ENCODE measurements around the gene TMEM190. TPM values are rescaled to one million over a fixed set of nuclear protein-coding genes. Genes with fewer than 3 reads are reported as not detected.

The TMEM190 gene
- total and polyA plus RNA-seq, 2 donors (not counting 1 experiment from before 2014, with no cell fraction given) = not detected

DNA sequence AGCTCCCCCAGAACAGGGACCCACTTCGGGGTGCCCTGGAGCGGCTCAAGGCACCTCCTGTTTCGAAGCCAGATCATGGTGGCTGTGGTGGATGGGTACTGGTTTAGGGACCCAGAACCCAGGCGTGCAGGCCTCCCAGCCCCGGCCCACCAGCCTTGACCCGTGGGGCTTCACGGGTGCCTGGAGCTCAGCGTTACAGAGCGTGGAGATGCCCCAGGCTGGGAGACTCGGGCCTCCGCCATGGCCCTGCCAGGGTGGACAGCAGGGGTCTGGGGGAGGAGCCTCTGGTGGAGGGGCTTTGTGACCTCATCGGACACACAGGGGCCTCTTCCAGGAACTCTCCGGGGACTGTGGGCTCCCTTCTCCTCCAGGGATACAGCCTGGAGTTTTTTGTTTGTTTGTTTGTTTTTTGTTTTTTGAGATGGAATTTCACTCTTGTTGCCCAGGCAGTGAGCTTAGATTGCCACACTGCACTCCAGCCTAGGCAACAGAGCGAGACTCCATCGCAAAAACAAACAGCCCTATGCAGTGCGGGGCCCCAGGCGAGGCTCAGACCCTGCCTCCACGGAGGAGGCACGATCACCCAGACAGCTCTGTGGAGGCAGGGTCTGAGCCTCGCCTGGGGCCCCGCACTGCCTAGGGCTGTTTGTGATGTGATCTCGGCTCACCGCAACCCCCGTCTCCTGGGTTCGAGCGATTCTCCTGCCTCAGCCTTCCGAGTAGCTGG, 13.5 kb upstream of the TMEM190 start, which contains the start of gene GARIN5B:
Gene GARIN5B, minus strand, starts transcription at position 271 of the 727 bp plus-strand sequence. Its CDS starts 194 bp downstream, at position 77.
- TF ChIP-seq, protein P1, sequence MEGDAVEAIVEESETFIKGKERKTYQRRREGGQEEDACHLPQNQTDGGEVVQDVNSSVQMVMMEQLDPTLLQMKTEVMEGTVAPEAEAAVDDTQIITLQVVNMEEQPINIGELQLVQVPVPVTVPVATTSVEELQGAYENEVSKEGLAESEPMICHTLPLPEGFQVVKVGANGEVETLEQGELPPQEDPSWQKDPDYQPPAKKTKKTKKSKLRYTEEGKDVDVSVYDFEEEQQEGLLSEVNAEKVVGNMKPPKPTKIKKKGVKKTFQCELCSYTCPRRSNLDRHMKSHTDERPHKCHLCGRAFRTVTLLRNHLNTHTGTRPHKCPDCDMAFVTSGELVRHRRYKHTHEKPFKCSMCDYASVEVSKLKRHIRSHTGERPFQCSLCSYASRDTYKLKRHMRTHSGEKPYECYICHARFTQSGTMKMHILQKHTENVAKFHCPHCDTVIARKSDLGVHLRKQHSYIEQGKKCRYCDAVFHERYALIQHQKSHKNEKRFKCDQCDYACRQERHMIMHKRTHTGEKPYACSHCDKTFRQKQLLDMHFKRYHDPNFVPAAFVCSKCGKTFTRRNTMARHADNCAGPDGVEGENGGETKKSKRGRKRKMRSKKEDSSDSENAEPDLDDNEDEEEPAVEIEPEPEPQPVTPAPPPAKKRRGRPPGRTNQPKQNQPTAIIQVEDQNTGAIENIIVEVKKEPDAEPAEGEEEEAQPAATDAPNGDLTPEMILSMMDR (IDR thresholded peaks at IDR 0.05) = no peak
- TF ChIP-seq EZH2 (IDR thresholded peaks at IDR 0.05; ENCODE audit: borderline replicate concordance, insufficient read depth, low read depth, low read length, poor library complexity, severe bottlenecking) = no peak
- H3K9me3 Mint-ChIP-seq (ENCODE audit: insufficient read depth) = no peaks in the 10 kb centered on the region
- DNase-seq = no peak
- Histone ChIP-seq H3K36me3 (replicated peaks in 1 of 2; ENCODE audit: control extremely low read depth in 1 of 2, control insufficient read depth in 1 of 2, extremely low read depth in 1 of 2, insufficient read depth in 2 of 2, low read length in 1 of 2) (no peaks in the 10 kb centered on the region), H3K9ac (ENCODE audit: low read length) (no peak within 1 kb of the TSS), H3K27me3 (replicated peaks in 1 of 4; ENCODE audit: control extremely low read depth in 1 of 4, control insufficient read depth in 3 of 4, insufficient read depth in 4 of 4, low read length in 3 of 4) (peaks cover 0 to 14% (median 4%) of the 10 kb centered on the region in 4 experiments), H3K27ac (ENCODE audit: low read length in 2 of 2) (no peak within 1 kb of the TSS), H3K4me3 (ENCODE audit: control extremely low read depth in 1 of 5, extremely low read depth in 1 of 5, insufficient read depth in 1 of 5, low read depth in 2 of 5, low read length in 4 of 5) (no peak within 1 kb of the TSS), H3K79me2 (ENCODE audit: control insufficient read depth, insufficient read depth, low read length) (no peaks in the 10 kb centered on the region), H3K4me1 (ENCODE audit: control insufficient read depth in 2 of 2, insufficient read depth in 2 of 2, low read length in 2 of 2) (no peaks in the 10 kb centered on the region), H4K20me1 (ENCODE audit: control insufficient read depth, insufficient read depth, low read length, poor library complexity, severe bottlenecking) (no peaks in the 10 kb centered on the region), H2AFZ (ENCODE audit: insufficient read depth, low read depth, low read length, poor library complexity, severe bottlenecking) (no peak within 1 kb of the TSS), H3K9me3 (ENCODE audit: control extremely low read depth in 1 of 3, control insufficient read depth in 2 of 3, insufficient read depth in 1 of 3, low read length in 2 of 3) (no peaks in the 10 kb centered on the region), H3K4me2 (replicated peaks; ENCODE audit: low read depth, low read length, poor library complexity, severe bottlenecking) (no peak within 1 kb of the TSS)
- POLR2A ChIA-PET = no interaction called here
- WGBS (ENCODE audit: insufficient coverage) = 93% methylated on average over 23 of the region's 27 CpGs
- H3K27me3 Mint-ChIP-seq = peaks cover 13% of the 10 kb centered on the region
- no peak within 1 kb of the TSS for H3K4me3 Mint-ChIP-seq
- CTCF ChIA-PET = no interaction called here
- H3K4me1 Mint-ChIP-seq = no peaks in the 10 kb centered on the region
- H3K27ac Mint-ChIP-seq = no peak within 1 kb of the TSS
- ATAC-seq (ENCODE audit: low read depth) = no peak
- intact Hi-C loops (cut with micrococcal nuclease) = no loop called here

DNA sequence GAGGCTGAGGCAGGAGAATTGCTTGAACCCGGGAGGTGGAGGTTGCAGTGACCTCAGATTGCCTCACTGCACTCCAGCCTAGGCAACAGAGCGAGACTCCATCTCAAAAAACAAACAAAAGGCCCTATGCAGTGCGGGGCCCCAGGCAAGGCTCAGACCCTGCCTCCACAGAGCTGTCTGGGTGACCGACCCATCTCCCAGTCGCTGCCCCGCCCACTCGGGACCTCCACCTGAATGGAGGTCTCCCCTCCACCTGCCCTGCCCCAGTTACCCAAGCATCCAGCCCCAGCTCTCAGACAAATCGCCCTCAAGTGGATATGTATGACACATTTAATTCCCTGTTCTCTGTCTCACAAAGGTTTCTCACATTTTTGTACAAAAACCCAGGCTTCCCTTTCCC, 11.4 kb upstream of the TMEM190 start:
- no peak overlapping the region for H3K4me2 ChIP-seq (replicated peaks; ENCODE audit: low read depth, low read length, poor library complexity, severe bottlenecking)
- peaks cover 0 to 33% (median 12%) of the 10 kb centered on the region in 4 experiments for H3K27me3 ChIP-seq (replicated peaks in 1 of 4; ENCODE audit: control extremely low read depth in 1 of 4, control insufficient read depth in 3 of 4, insufficient read depth in 4 of 4, low read length in 3 of 4)
- no peaks in the 10 kb centered on the region for H3K9me3 Mint-ChIP-seq (ENCODE audit: insufficient read depth)
- TF ChIP-seq, protein P1 (IDR thresholded peaks at IDR 0.05) = no peak
- no peak for TF ChIP-seq EZH2 (IDR thresholded peaks at IDR 0.05; ENCODE audit: borderline replicate concordance, insufficient read depth, low read depth, low read length, poor library complexity, severe bottlenecking)
- H3K27me3 Mint-ChIP-seq = peaks cover 17% of the 10 kb centered on the region
- H3K27ac ChIP-seq (ENCODE audit: low read length in 2 of 2) = no peak overlapping the region
- H3K4me1 Mint-ChIP-seq = peaks cover 4% of the 10 kb centered on the region
- no peak for DNase-seq
- ChIA-PET POLR2A (no interaction called here), CTCF (no interaction called here)
- H3K27ac Mint-ChIP-seq = no peak overlapping the region
- H3K4me3 ChIP-seq (ENCODE audit: control extremely low read depth in 1 of 5, extremely low read depth in 1 of 5, insufficient read depth in 1 of 5, low read depth in 2 of 5, low read length in 4 of 5) = no peak overlapping the region
- intact Hi-C loops (cut with micrococcal nuclease) = no loop called here
- no peak overlapping the region for H3K9ac ChIP-seq (ENCODE audit: low read length)
- H3K9me3 ChIP-seq (ENCODE audit: control extremely low read depth in 1 of 3, control insufficient read depth in 2 of 3, insufficient read depth in 1 of 3, low read length in 2 of 3) = peaks cover 0 to 13% (median 0%) of the 10 kb centered on the region in 3 donors
- no peaks in the 10 kb centered on the region for H3K36me3 ChIP-seq (replicated peaks in 1 of 2; ENCODE audit: control extremely low read depth in 1 of 2, control insufficient read depth in 1 of 2, extremely low read depth in 1 of 2, insufficient read depth in 2 of 2, low read length in 1 of 2)
- H3K4me3 Mint-ChIP-seq = no peak overlapping the region
- H3K4me1 ChIP-seq (ENCODE audit: control insufficient read depth in 2 of 2, insufficient read depth in 2 of 2, low read length in 2 of 2) = peaks cover 14 to 15% of the 10 kb centered on the region in 2 donors
- no peaks in the 10 kb centered on the region for H3K79me2 ChIP-seq (ENCODE audit: control insufficient read depth, insufficient read depth, low read length)
- WGBS (ENCODE audit: insufficient coverage) = 87% methylated on average over 7 of the region's 8 CpGs
- no peak overlapping the region for H2AFZ ChIP-seq (ENCODE audit: insufficient read depth, low read depth, low read length, poor library complexity, severe bottlenecking)
- ATAC-seq (ENCODE audit: low read depth) = no peak
- H4K20me1 ChIP-seq (ENCODE audit: control insufficient read depth, insufficient read depth, low read length, poor library complexity, severe bottlenecking) = no peaks in the 10 kb centered on the region

Measured in B cell (primary cell).